HEK293 (cell line): Measurements from ENCODE around the gene TNFRSF18.
A peak's percentile ranks its signal among the peaks of the same experiment; 100 is the strongest.

Experiments used
- BCL6B ChIP-seq: fragments of 450-650 bp; formaldehyde crosslinking; IDR thresholded peaks from 2 replicates; pipeline ENCODE4 v1.5.1; 2017; ENCODE audit warnings: missing biosample characterization, missing genetic modification characterization
- KLF1 ChIP-seq: fragments of 450-650 bp; formaldehyde crosslinking; IDR thresholded peaks from 2 replicates; pipeline ENCODE4 v1.5.1; 2016; ENCODE audit warnings: missing biosample characterization, missing genetic modification characterization
- KLF17 ChIP-seq: fragments of 450-650 bp; formaldehyde crosslinking; IDR thresholded peaks from 2 replicates; pipeline ENCODE4 v1.5.1; 2016; ENCODE audit warnings: missing biosample characterization, missing genetic modification characterization
- KLF8 ChIP-seq: fragments of 450-650 bp; formaldehyde crosslinking; IDR thresholded peaks from 2 replicates; pipeline ENCODE4 v1.5.1; 2016; ENCODE audit warnings: missing biosample characterization, missing genetic modification characterization
- MZF1 ChIP-seq: fragments of 450-650 bp; formaldehyde crosslinking; IDR thresholded peaks from 2 replicates; pipeline ENCODE4 v1.5.1; 2017; ENCODE audit warnings: missing biosample characterization, missing genetic modification characterization, borderline replicate concordance
- PATZ1 ChIP-seq: fragments of 450-650 bp; formaldehyde crosslinking; IDR thresholded peaks from 2 replicates; pipeline ENCODE4 v1.5.1; 2016; ENCODE audit warnings: missing biosample characterization, missing genetic modification characterization
- PBX3 ChIP-seq: sonication (generic); formaldehyde crosslinking; IDR thresholded peaks from 2 replicates; pipeline ENCODE4 v1.8.1; 2022; ENCODE audit warnings: mild to moderate bottlenecking, moderate library complexity, missing genetic modification reagents
- PRDM10 ChIP-seq: fragments of 450-650 bp; formaldehyde crosslinking; IDR thresholded peaks from 2 replicates; pipeline ENCODE4 v1.5.1; 2016; ENCODE audit warnings: missing biosample characterization, missing genetic modification characterization
- RBAK ChIP-seq: fragments of 450-650 bp; formaldehyde crosslinking; IDR thresholded peaks from 2 replicates; pipeline ENCODE4 v1.5.1; 2016; ENCODE audit warnings: missing biosample characterization, missing genetic modification characterization
- SCRT1 ChIP-seq: fragments of 450-650 bp; formaldehyde crosslinking; IDR thresholded peaks from 2 replicates; pipeline ENCODE4 v1.5.1; 2016; ENCODE audit warnings: missing biosample characterization, missing genetic modification characterization, borderline replicate concordance
- TCF7L2 ChIP-seq: IDR thresholded peaks from 2 replicates; pipeline ENCODE4 v1.6.1; 2011; ENCODE audit warnings: low read depth, mild to moderate bottlenecking, inconsistent platforms, low read length, moderate library complexity, borderline replicate concordance
- ZBTB1 ChIP-seq: fragments of 450-650 bp; formaldehyde crosslinking; IDR thresholded peaks from 2 replicates; pipeline ENCODE4 v1.5.1; 2016; ENCODE audit warnings: missing biosample characterization, missing genetic modification characterization
- ZBTB21 ChIP-seq: fragments of 450-650 bp; formaldehyde crosslinking; IDR thresholded peaks from 2 replicates; pipeline ENCODE4 v1.5.1; 2017; ENCODE audit warnings: missing biosample characterization, missing genetic modification characterization
- ZBTB48 ChIP-seq: fragments of 450-650 bp; formaldehyde crosslinking; IDR thresholded peaks from 2 replicates; pipeline ENCODE4 v1.5.1; 2016; ENCODE audit warnings: missing biosample characterization, missing genetic modification characterization
- ZBTB6 ChIP-seq: fragments of 450-650 bp; formaldehyde crosslinking; IDR thresholded peaks from 2 replicates; pipeline ENCODE4 v1.5.1; 2017; ENCODE audit warnings: missing biosample characterization, missing genetic modification characterization
- ZEB2 ChIP-seq: fragments of 450-650 bp; formaldehyde crosslinking; IDR thresholded peaks from 2 replicates; pipeline ENCODE4 v1.5.1; 2016; ENCODE audit warnings: missing biosample characterization, missing genetic modification characterization
- ZNF157 ChIP-seq: fragments of 450-650 bp; formaldehyde crosslinking; IDR thresholded peaks from 2 replicates; pipeline ENCODE4 v1.5.1; 2016; ENCODE audit warnings: missing biosample characterization, missing genetic modification characterization
- ZNF211 ChIP-seq: fragments of 450-650 bp; formaldehyde crosslinking; IDR thresholded peaks from 2 replicates; pipeline ENCODE4 v1.5.1; 2016; ENCODE audit warnings: low read depth, missing biosample characterization, missing genetic modification characterization
- ZNF280C ChIP-seq: fragments of 450-650 bp; formaldehyde crosslinking; IDR thresholded peaks from 2 replicates; pipeline ENCODE4 v1.5.1; 2016; ENCODE audit warnings: missing biosample characterization, missing genetic modification characterization
- ZNF394 ChIP-seq: fragments of 450-650 bp; formaldehyde crosslinking; IDR thresholded peaks from 2 replicates; pipeline ENCODE4 v1.5.1; 2016; ENCODE audit warnings: missing biosample characterization, missing genetic modification characterization, mild to moderate bottlenecking, moderate library complexity, borderline replicate concordance
- ZNF433 ChIP-seq: fragments of 450-650 bp; formaldehyde crosslinking; IDR thresholded peaks from 2 replicates; pipeline ENCODE4 v1.5.1; 2016; ENCODE audit warnings: missing biosample characterization, missing genetic modification characterization, low read depth
- ZNF660 ChIP-seq: fragments of 450-650 bp; IDR thresholded peaks from 2 replicates; pipeline ENCODE4 v1.5.1; 2018; ENCODE audit warnings: missing biosample characterization, mild to moderate bottlenecking, missing genetic modification characterization
- ZNF670 ChIP-seq: fragments of 450-650 bp; formaldehyde crosslinking; IDR thresholded peaks from 2 replicates; pipeline ENCODE4 v1.5.1; 2016; ENCODE audit warnings: missing biosample characterization, missing genetic modification characterization, low read depth
- ZNF785 ChIP-seq: fragments of 450-650 bp; formaldehyde crosslinking; IDR thresholded peaks from 2 replicates; pipeline ENCODE4 v1.5.1; 2016; ENCODE audit warnings: missing biosample characterization, missing genetic modification characterization
- ZSCAN30 ChIP-seq: fragments of 450-650 bp; IDR thresholded peaks from 2 replicates; pipeline ENCODE4 v1.5.1; 2018; ENCODE audit warnings: missing biosample characterization, mild to moderate bottlenecking, missing genetic modification characterization, moderate library complexity

TNFRSF18 gene

GRCh38 chr1:1237874-1238701 is 31.7 kb upstream of the TNFRSF18 start (continued):
- TF ChIP-seq ZBTB6 (tag by site-specific recombination) (peak; percentile 85), ZNF280C (no peak), RBAK (tag by site-specific recombination) (no peak), ZNF785 (tag by site-specific recombination) (no peak), SCRT1 (no peak), ZNF660 (no peak), PATZ1 (tag by site-specific recombination) (peak; percentile 24; the same call in 1 of the 2 replicates), ZBTB1 (tag by site-specific recombination) (no peak), ZBTB48 (no peak), PBX3 (CRISPR knock-in tag) (0 out of 2 replicates have a peak, but pooled peaks have one; percentile 36), PRDM10 (tag by site-specific recombination) (no peak), ZNF157 (tag by site-specific recombination) (no peak), ZNF394 (no peak), KLF1 (peak; percentile 44; the same call in 1 of the 2 replicates), ZSCAN30 (tag by site-specific recombination) (no peak), MZF1 (no peak), BCL6B (no peak), ZNF433 (tag by site-specific recombination) (no peak), ZEB2 (tag by site-specific recombination) (no peak), ZNF670 (tag by site-specific recombination) (no peak), ZBTB21 (tag by site-specific recombination) (no peak), ZNF211 (tag by site-specific recombination) (no peak), KLF8 (tag by site-specific recombination) (peak; percentile 38; the same call in 1 of the 2 replicates), TCF7L2 (no peak), KLF17 (tag by site-specific recombination) (no peak)
